Tibial artery (tissue), 4 donors: Measurements from ENCODE around the gene PLEKHO2.

Experiments
- DNase-seq, 2 donors: peaks; one replicate each; pipeline ENCODE4 v3.0.0-alpha.2; 2019
- H3K27ac ChIP-seq, 2 donors: fragments of 200-600 bp; sonication (generic) in 1 of 2; 1 replicate in 1 of 2; 2 replicates in 1 of 2; pipeline ENCODE4 v1.5.1; 2018 to 2019; ENCODE audit warnings: mild to moderate bottlenecking in 1 of 2
- H3K27me3 ChIP-seq, 2 donors: fragments of 200-600 bp; sonication (generic) in 1 of 2; one replicate each; pipeline versions ENCODE4 v1.5.1 to v1.6.0; 2016 to 2019
- H3K36me3 ChIP-seq, 3 donors: fragments of 200-600 bp; sonication (generic) in 2 of 3; one replicate each; pipeline ENCODE4 v1.5.1; 2016 to 2019; ENCODE audit warnings: mild to moderate bottlenecking in 2 of 3
- H3K4me1 ChIP-seq, 4 donors: fragments of 200-600 bp; sonication (generic) in 2 of 4; 1 replicate in 3 of 4; 2 replicates in 1 of 4; pipeline ENCODE4 v1.5.1; 2016 to 2019
- H3K4me3 ChIP-seq, 2 donors: fragments of 200-600 bp; sonication (generic) in 1 of 2; 1 replicate in 1 of 2; 2 replicates in 1 of 2; pipeline ENCODE4 v1.5.1; 2018 to 2019; ENCODE audit warnings: mild to moderate bottlenecking in 2 of 2
- H3K9me3 ChIP-seq, 3 donors: fragments of 200-600 bp; sonication (generic) in 1 of 3; one replicate each; pipeline ENCODE4 v1.5.1; 2016 to 2019
- CTCF ChIP-seq, 2 experiments: fragments of 200-600 bp in 1 of 2; fragments of 450-650 bp in 1 of 2; IDR thresholded peaks; one replicate each; pipeline ENCODE4 v1.5.1; 2017 to 2019; ENCODE audit warnings: antibody characterized with exemption in 2 of 2, mild to moderate bottlenecking in 1 of 2, moderate library complexity in 1 of 2
- intact Hi-C: fragments of 100-400 bp; cut with DNase I; formaldehyde crosslinking; loops from one replicate; pipeline ENCODE4 v1.15.0; 2023; ENCODE audit warnings: low total_unique reads

The PLEKHO2 gene

GRCh38 chr15:64912379-64913325, 70.9 kb downstream of the PLEKHO2 start:
- no peak for TF ChIP-seq CTCF (IDR thresholded peaks at IDR 0.05)
- no peak for DNase-seq
- Histone ChIP-seq H3K9me3 (no peaks in the 10 kb centered on the region), H3K4me3 (peak overlapping the region; percentile 61 to 73), H3K4me1 (peaks cover 0 to 20% (median 4%) of the 10 kb centered on the region in 4 donors), H3K27ac (peak overlapping the region; percentile 74 to 76), H3K27me3 (no peaks in the 10 kb centered on the region), H3K36me3 (no peaks in the 10 kb centered on the region)
- intact Hi-C loops: no loop called here

- no peak overlapping the region for H3K4me3 ChIP-seq
- no peak for TF ChIP-seq CTCF (IDR thresholded peaks at IDR 0.05)
- intact Hi-C loops: no loop called here
- H3K27ac ChIP-seq: no peak overlapping the region
- no peaks in the 10 kb centered on the region for H3K9me3 ChIP-seq
- no peaks in the 10 kb centered on the region for H3K36me3 ChIP-seq
- H3K27me3 ChIP-seq: no peaks in the 10 kb centered on the region
- peak in 1 of 2 donors; percentile 34 for DNase-seq
- peaks cover 0 to 20% (median 4%) of the 10 kb centered on the region in 4 donors for H3K4me1 ChIP-seq
Measured at GRCh38 chr15:64915518-64916227, 74.0 kb downstream of the PLEKHO2 start.

GRCh38 chr15:64916365-64916764, 74.7 kb downstream of the PLEKHO2 start:
- no peaks in the 10 kb centered on the region for H3K9me3 ChIP-seq
- no peak overlapping the region for H3K27ac ChIP-seq
- no peak overlapping the region for H3K4me3 ChIP-seq
- H3K36me3 ChIP-seq: no peaks in the 10 kb centered on the region
- intact Hi-C loops: no loop called here
- DNase-seq: no peak
- H3K27me3 ChIP-seq: no peaks in the 10 kb centered on the region
- no peak for TF ChIP-seq CTCF (IDR thresholded peaks at IDR 0.05)
- peaks cover 0 to 21% (median 6%) of the 10 kb centered on the region in 4 donors for H3K4me1 ChIP-seq

GRCh38 chr15:64917211-64917610, 75.5 kb downstream of the PLEKHO2 start:
- no peak overlapping the region for H3K4me3 ChIP-seq
- TF ChIP-seq CTCF (IDR thresholded peaks at IDR 0.05): no peak
- no peak for DNase-seq
- no peaks in the 10 kb centered on the region for H3K36me3 ChIP-seq
- no peaks in the 10 kb centered on the region for H3K27me3 ChIP-seq
- intact Hi-C loops: no loop called here
- no peak overlapping the region for H3K27ac ChIP-seq
- H3K9me3 ChIP-seq: no peaks in the 10 kb centered on the region
- peaks cover 0 to 27% (median 13%) of the 10 kb centered on the region in 4 donors for H3K4me1 ChIP-seq
